Measurements from ENCODE around the gene EIF2B2. TPM values are rescaled to one million over a fixed set of nuclear protein-coding genes. Genes with fewer than 3 reads are reported as not detected.

The EIF2B2 gene
- polyA plus RNA-seq, 4 donors, result 36.2 to 50.8 (median 44.8) TPM

GRCh38 chr14:75050852-75051555, 48.3 kb downstream of the EIF2B2 start, which contains the start of gene MLH3:
MLH3 (minus strand) TSS chr14:75051467; CDS start chr14:75049655, 1,812 bp downstream.
- Histone ChIP-seq H3K4me1 (ENCODE audit: control insufficient read depth in 3 of 3, insufficient read depth in 2 of 3, low read depth in 1 of 3, low read length in 2 of 3) (peaks cover 2 to 11% (median 6%) of the 10 kb centered on the region in 3 donors), H3K27ac (ENCODE audit: low read depth in 1 of 3, low read length in 2 of 3) (peak within 1 kb of the TSS; percentile 82 to 95 (median 86)), H3K9me3 (ENCODE audit: control insufficient read depth in 2 of 2, insufficient read depth in 1 of 2, low read depth in 1 of 2, low read length in 1 of 2) (no peaks in the 10 kb centered on the region), H3K36me3 (ENCODE audit: control insufficient read depth in 3 of 3, insufficient read depth in 2 of 3, low read depth in 1 of 3, low read length in 3 of 3) (no peaks in the 10 kb centered on the region), H3K27me3 (ENCODE audit: control insufficient read depth in 3 of 3, insufficient read depth in 3 of 3, low read length in 3 of 3) (no peaks in the 10 kb centered on the region), H3K4me3 (ENCODE audit: low read depth in 1 of 3, low read length in 3 of 3) (peak within 1 kb of the TSS; percentile 63 to 67 (median 64))
- DNase-seq, result peak; percentile 93 to 96
- FAIRE-seq, result no peak
- WGBS, 3 donors, result 1% methylated on average over 48 to 59 of the region's 59 CpGs

GRCh38 chr14:75051556-75051899, 48.8 kb downstream of the EIF2B2 start:
- Histone ChIP-seq H3K36me3 (ENCODE audit: control insufficient read depth in 3 of 3, insufficient read depth in 2 of 3, low read depth in 1 of 3, low read length in 3 of 3) (no peaks in the 10 kb centered on the region), H3K4me1 (ENCODE audit: control insufficient read depth in 3 of 3, insufficient read depth in 2 of 3, low read depth in 1 of 3, low read length in 2 of 3) (peaks cover 0 to 11% (median 6%) of the 10 kb centered on the region in 3 donors), H3K9me3 (ENCODE audit: control insufficient read depth in 2 of 2, insufficient read depth in 1 of 2, low read depth in 1 of 2, low read length in 1 of 2) (no peaks in the 10 kb centered on the region), H3K4me3 (ENCODE audit: low read depth in 1 of 3, low read length in 3 of 3) (peak overlapping the region in 2 of 3 donors; percentile 63 to 64), H3K27me3 (ENCODE audit: control insufficient read depth in 3 of 3, insufficient read depth in 3 of 3, low read length in 3 of 3) (no peaks in the 10 kb centered on the region), H3K27ac (ENCODE audit: low read depth in 1 of 3, low read length in 2 of 3) (peak overlapping the region in 2 of 3 donors; percentile 86 to 95)
- FAIRE-seq (no peak), DNase-seq (no peak)
- 14 to 23% (median 20%) methylated on average over 5 of the region's 5 CpGs for WGBS, 3 donors

GRCh38 chr14:75053396-75054291, 50.9 kb downstream of the EIF2B2 start:
- Histone ChIP-seq H3K4me3 (ENCODE audit: low read depth in 1 of 3, low read length in 3 of 3) (no peak overlapping the region), H3K9me3 (ENCODE audit: control insufficient read depth in 2 of 2, insufficient read depth in 1 of 2, low read depth in 1 of 2, low read length in 1 of 2) (no peaks in the 10 kb centered on the region), H3K36me3 (ENCODE audit: control insufficient read depth in 3 of 3, insufficient read depth in 2 of 3, low read depth in 1 of 3, low read length in 3 of 3) (no peaks in the 10 kb centered on the region), H3K4me1 (ENCODE audit: control insufficient read depth in 3 of 3, insufficient read depth in 2 of 3, low read depth in 1 of 3, low read length in 2 of 3) (peaks cover 0 to 11% (median 3%) of the 10 kb centered on the region in 3 donors), H3K27ac (ENCODE audit: low read depth in 1 of 3, low read length in 2 of 3) (no peak overlapping the region), H3K27me3 (ENCODE audit: control insufficient read depth in 3 of 3, insufficient read depth in 3 of 3, low read length in 3 of 3) (no peaks in the 10 kb centered on the region)
- DNase-seq, result no peak
- FAIRE-seq, result no peak
- 61 to 68% (median 62%) methylated on average over 5 of the region's 5 CpGs for WGBS, 3 donors

GRCh38 chr14:75054421-75054820, 51.7 kb downstream of the EIF2B2 start:
- Histone ChIP-seq H3K27ac (ENCODE audit: low read depth in 1 of 3, low read length in 2 of 3) (no peak overlapping the region), H3K4me1 (ENCODE audit: control insufficient read depth in 3 of 3, insufficient read depth in 2 of 3, low read depth in 1 of 3, low read length in 2 of 3) (peaks cover 0 to 11% (median 3%) of the 10 kb centered on the region in 3 donors), H3K4me3 (ENCODE audit: low read depth in 1 of 3, low read length in 3 of 3) (no peak overlapping the region), H3K36me3 (ENCODE audit: control insufficient read depth in 3 of 3, insufficient read depth in 2 of 3, low read depth in 1 of 3, low read length in 3 of 3) (no peaks in the 10 kb centered on the region), H3K27me3 (ENCODE audit: control insufficient read depth in 3 of 3, insufficient read depth in 3 of 3, low read length in 3 of 3) (no peaks in the 10 kb centered on the region), H3K9me3 (ENCODE audit: control insufficient read depth in 2 of 2, insufficient read depth in 1 of 2, low read depth in 1 of 2, low read length in 1 of 2) (no peaks in the 10 kb centered on the region)
- DNase-seq (no peak), FAIRE-seq (no peak)
- 70 to 86% (median 78%) methylated on average over 1 of the region's 1 CpG for WGBS, 3 donors

GRCh38 chr14:75059642-75060041, 56.9 kb downstream of the EIF2B2 start:
- WGBS, 3 donors, result 84 to 95% (median 92%) methylated on average over 2 of the region's 2 CpGs
- DNase-seq (no peak), FAIRE-seq (no peak)
- Histone ChIP-seq H3K27me3 (ENCODE audit: control insufficient read depth in 3 of 3, insufficient read depth in 3 of 3, low read length in 3 of 3) (no peaks in the 10 kb centered on the region), H3K4me1 (ENCODE audit: control insufficient read depth in 3 of 3, insufficient read depth in 2 of 3, low read depth in 1 of 3, low read length in 2 of 3) (peaks cover 0 to 8% (median 0%) of the 10 kb centered on the region in 3 donors), H3K4me3 (ENCODE audit: low read depth in 1 of 3, low read length in 3 of 3) (no peak overlapping the region), H3K9me3 (ENCODE audit: control insufficient read depth in 2 of 2, insufficient read depth in 1 of 2, low read depth in 1 of 2, low read length in 1 of 2) (no peaks in the 10 kb centered on the region), H3K27ac (ENCODE audit: low read depth in 1 of 3, low read length in 2 of 3) (no peak overlapping the region), H3K36me3 (ENCODE audit: control insufficient read depth in 3 of 3, insufficient read depth in 2 of 3, low read depth in 1 of 3, low read length in 3 of 3) (no peaks in the 10 kb centered on the region)

- no peak overlapping the region for H3K27ac ChIP-seq (ENCODE audit: low read depth in 1 of 3, low read length in 2 of 3)
- H3K4me3 ChIP-seq (ENCODE audit: low read depth in 1 of 3, low read length in 3 of 3), result no peak overlapping the region
- no peaks in the 10 kb centered on the region for H3K27me3 ChIP-seq (ENCODE audit: control insufficient read depth in 3 of 3, insufficient read depth in 3 of 3, low read length in 3 of 3)
- DNase-seq, result no peak
- no peaks in the 10 kb centered on the region for H3K36me3 ChIP-seq (ENCODE audit: control insufficient read depth in 3 of 3, insufficient read depth in 2 of 3, low read depth in 1 of 3, low read length in 3 of 3)
- peaks cover 0 to 8% (median 0%) of the 10 kb centered on the region in 3 donors for H3K4me1 ChIP-seq (ENCODE audit: control insufficient read depth in 3 of 3, insufficient read depth in 2 of 3, low read depth in 1 of 3, low read length in 2 of 3)
- no peaks in the 10 kb centered on the region for H3K9me3 ChIP-seq (ENCODE audit: control insufficient read depth in 2 of 2, insufficient read depth in 1 of 2, low read depth in 1 of 2, low read length in 1 of 2)
- 50 to 77% (median 50%) methylated on average over 2 of the region's 2 CpGs for WGBS, 3 donors
- no peak for FAIRE-seq
These were observed 57.7 kb downstream of the EIF2B2 start for GRCh38 chr14:75060420-75060819.

Other genes with a start within 250 kb of the EIF2B2 start
- 10 to 100 TPM in 3 of 4 donors, 1 to 10 TPM in 1; 5.1 to 50.5 (median 13.1) TPM for gene YLPM1, start 239.6 kb upstream of the EIF2B2 start, polyA plus RNA-seq
- gene PROX2, start 126.8 kb upstream of the EIF2B2 start, polyA plus RNA-seq, result 1 to 10 TPM in 1 of 4 donors, not detected in 3; 1.1 TPM
- 100 to 1,000 TPM in 2 of 4 donors, 10 to 100 TPM in 2; 94.2 to 110 (median 97.8) TPM for gene DLST, start 121.0 kb upstream of the EIF2B2 start, polyA plus RNA-seq
- gene RPS6KL1, start 79.7 kb upstream of the EIF2B2 start, polyA plus RNA-seq, result 1 to 10 TPM; 1.8 to 3.5 (median 3.0) TPM
- gene PGF, start 47.3 kb upstream of the EIF2B2 start, polyA plus RNA-seq, result 10 to 100 TPM in 2 of 4 donors, 1 to 10 TPM in 2; 1.6 to 14.0 (median 6.9) TPM
- gene MLH3, start 48.5 kb downstream of the EIF2B2 start, polyA plus RNA-seq, result 10 to 100 TPM; 13.9 to 23.7 (median 17.6) TPM
- gene ACYP1, start 61.1 kb downstream of the EIF2B2 start, polyA plus RNA-seq, result 10 to 100 TPM; 15.9 to 27.1 (median 22.6) TPM
- gene ZC2HC1C, start 66.7 kb downstream of the EIF2B2 start, polyA plus RNA-seq, result 10 to 100 TPM in 1 of 4 donors, 1 to 10 TPM in 3; 3.4 to 15.9 (median 6.1) TPM
- gene NEK9, start 124.1 kb downstream of the EIF2B2 start, polyA plus RNA-seq, result 10 to 100 TPM; 14.9 to 66.5 (median 25.2) TPM
- 100 to 1,000 TPM in 2 of 4 donors, 10 to 100 TPM in 2; 26.4 to 260 (median 135) TPM for gene TMED10, start 173.7 kb downstream of the EIF2B2 start, polyA plus RNA-seq